Hematopoietic multipotent progenitor cell treated with erythropoietin and hydrocortisone succinate and interleukin-3 and kit ligand, for 17 days (in vitro differentiated cells): ENCODE data around the gene MED15.
"Not testable (repeated sequence)": the region's sequence is repeated elsewhere in the genome, so short reads cannot be mapped to it uniquely, and the experiment has no call there.

Experiments
- DNase-seq: peaks from one replicate; pipeline ENCODE4 v3.0.0-alpha.2; 2015; ENCODE audit warnings: low spot score

The MED15 gene

GRCh38 chr22:20584029-20584871 is 76.8 kb downstream of the MED15 start:
- no peak for DNase-seq

GRCh38 chr22:20584872-20585638 is 77.6 kb downstream of the MED15 start:
- DNase-seq: no peak

GRCh38 chr22:20585639-20586402 is 78.4 kb downstream of the MED15 start:
- DNase-seq: no peak

- no peak for DNase-seq
Measured at GRCh38 chr22:20586403-20586745, 79.0 kb downstream of the MED15 start.

- DNase-seq: no peak
Measured at GRCh38 chr22:20587206-20587958, 80.0 kb downstream of the MED15 start.

GRCh38 chr22:20588092-20588842 is 80.9 kb downstream of the MED15 start:
- DNase-seq: no peak

GRCh38 chr22:20588843-20589581 is 81.6 kb downstream of the MED15 start:
- no peak for DNase-seq

- DNase-seq: no peak
Measured at GRCh38 chr22:20589614-20590476, 82.4 kb downstream of the MED15 start.

- no peak for DNase-seq
Measured at GRCh38 chr22:20590477-20591294, 83.3 kb downstream of the MED15 start.

- no peak for DNase-seq
Measured at GRCh38 chr22:20591295-20591645, 83.9 kb downstream of the MED15 start.

GRCh38 chr22:20591660-20592310 is 84.4 kb downstream of the MED15 start:
- no peak for DNase-seq

GRCh38 chr22:20594038-20594437 is 86.6 kb downstream of the MED15 start:
- not testable (repeated sequence) for DNase-seq

- DNase-seq: not testable (repeated sequence)
Measured at GRCh38 chr22:20594486-20594885, 87.1 kb downstream of the MED15 start.

- no peak for DNase-seq
Measured at GRCh38 chr22:20595461-20595860, 88.1 kb downstream of the MED15 start.

GRCh38 chr22:20599117-20599516 is 91.7 kb downstream of the MED15 start:
- DNase-seq: no peak

GRCh38 chr22:20600137-20600673 is 92.8 kb downstream of the MED15 start:
- no peak for DNase-seq

- no peak for DNase-seq
Measured at GRCh38 chr22:20601308-20601707, 93.9 kb downstream of the MED15 start.
